Suprapubic skin (tissue), 4 donors: ENCODE measurements around the gene DUSP1. TPM values are rescaled to one million over a fixed set of nuclear protein-coding genes. Genes with fewer than 3 reads are reported as not detected.
A peak's percentile ranks its signal among the peaks of the same experiment; 100 is the strongest.
"Not testable (repeated sequence)": the region's sequence is repeated elsewhere in the genome, so short reads cannot be mapped to it uniquely, and the experiment has no call there.

Source experiments
- DNase-seq, 2 donors: peaks; one replicate each; pipeline ENCODE4 v3.0.0-alpha.2; 2019; ENCODE audit warnings: low spot score in 2 of 2
- H3K27ac ChIP-seq: fragments of 200-600 bp; sonication (generic); one replicate; pipeline ENCODE4 v1.5.1; 2019
- H3K27me3 ChIP-seq: fragments of 200-600 bp; sonication (generic); one replicate; pipeline ENCODE4 v1.5.1; 2019
- H3K36me3 ChIP-seq: fragments of 200-600 bp; sonication (generic); one replicate; pipeline ENCODE4 v1.5.1; 2019
- H3K4me1 ChIP-seq: fragments of 200-600 bp; sonication (generic); one replicate; pipeline ENCODE4 v1.5.1; 2019
- H3K4me3 ChIP-seq: fragments of 200-600 bp; sonication (generic); one replicate; pipeline ENCODE4 v1.5.1; 2019; ENCODE audit warnings: mild to moderate bottlenecking
- H3K9me3 ChIP-seq: fragments of 200-600 bp; sonication (generic); one replicate; pipeline ENCODE4 v1.5.1; 2019
- EP300 ChIP-seq: sonication (generic); formaldehyde crosslinking; IDR thresholded peaks from one replicate; pipeline ENCODE4 v1.6.1; 2017; ENCODE audit warnings: antibody characterized with exemption
- POLR2A ChIP-seq, 2 donors: fragments of 450-650 bp; IDR thresholded peaks; one replicate each; pipeline ENCODE4 v1.6.1; 2017; ENCODE audit warnings: antibody characterized with exemption in 2 of 2, mild to moderate bottlenecking in 2 of 2, moderate library complexity in 2 of 2
- POLR2AphosphoS5 ChIP-seq, 3 donors: sonication (generic); formaldehyde crosslinking; IDR thresholded peaks; one replicate each; pipeline ENCODE4 v1.6.1; 2017; ENCODE audit warnings: antibody characterized with exemption in 3 of 3
- WGBS: methylation state at CpG from one replicate; pipeline ENCODE4 v1.1.5; 2018; 5-methylcytosine and 5-hydroxymethylcytosine counted together
- total RNA-seq, 4 donors: library from RNA; depleted of rRNA; stranded (reverse); fragments of >200 nt; gene quantifications; one replicate each; pipeline ENCODE4 v1.1.0, GENCODE V29; 2016
- TF ChIP-seq, protein P1 (sequence below), 2 donors: fragments of 200-600 bp in 1 of 2; fragments of 450-650 bp in 1 of 2; sonication (generic) in 1 of 2; IDR thresholded peaks; one replicate each; pipeline ENCODE4 v1.5.1; 2016 to 2019; ENCODE audit warnings: antibody characterized with exemption in 2 of 2, mild to moderate bottlenecking in 1 of 2, moderate library complexity in 1 of 2

DUSP1 gene
- total RNA-seq, 4 donors from 2014 or later = 1,246 to 2,948 (median 1,762) TPM

- peaks cover 8% of the 10 kb centered on the region for H3K4me1 ChIP-seq
- 46% methylated on average over 5 of the region's 5 CpGs for WGBS
- no peaks in the 10 kb centered on the region for H3K9me3 ChIP-seq
- no peaks in the 10 kb centered on the region for H3K27me3 ChIP-seq
- H3K4me3 ChIP-seq = no peak overlapping the region
- TF ChIP-seq POLR2AphosphoS5 (IDR thresholded peaks at IDR 0.05) = no peak
- TF ChIP-seq, protein P1, sequence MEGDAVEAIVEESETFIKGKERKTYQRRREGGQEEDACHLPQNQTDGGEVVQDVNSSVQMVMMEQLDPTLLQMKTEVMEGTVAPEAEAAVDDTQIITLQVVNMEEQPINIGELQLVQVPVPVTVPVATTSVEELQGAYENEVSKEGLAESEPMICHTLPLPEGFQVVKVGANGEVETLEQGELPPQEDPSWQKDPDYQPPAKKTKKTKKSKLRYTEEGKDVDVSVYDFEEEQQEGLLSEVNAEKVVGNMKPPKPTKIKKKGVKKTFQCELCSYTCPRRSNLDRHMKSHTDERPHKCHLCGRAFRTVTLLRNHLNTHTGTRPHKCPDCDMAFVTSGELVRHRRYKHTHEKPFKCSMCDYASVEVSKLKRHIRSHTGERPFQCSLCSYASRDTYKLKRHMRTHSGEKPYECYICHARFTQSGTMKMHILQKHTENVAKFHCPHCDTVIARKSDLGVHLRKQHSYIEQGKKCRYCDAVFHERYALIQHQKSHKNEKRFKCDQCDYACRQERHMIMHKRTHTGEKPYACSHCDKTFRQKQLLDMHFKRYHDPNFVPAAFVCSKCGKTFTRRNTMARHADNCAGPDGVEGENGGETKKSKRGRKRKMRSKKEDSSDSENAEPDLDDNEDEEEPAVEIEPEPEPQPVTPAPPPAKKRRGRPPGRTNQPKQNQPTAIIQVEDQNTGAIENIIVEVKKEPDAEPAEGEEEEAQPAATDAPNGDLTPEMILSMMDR (IDR thresholded peaks at IDR 0.05) = no peak
- TF ChIP-seq POLR2A (IDR thresholded peaks at IDR 0.05) = no peak
- no peak for TF ChIP-seq EP300
- H3K36me3 ChIP-seq = no peaks in the 10 kb centered on the region
- DNase-seq = no peak
- H3K27ac ChIP-seq = no peak overlapping the region
Observed at GRCh38 chr5:172816925-172817562, 46.0 kb upstream of the DUSP1 start.

DNA sequence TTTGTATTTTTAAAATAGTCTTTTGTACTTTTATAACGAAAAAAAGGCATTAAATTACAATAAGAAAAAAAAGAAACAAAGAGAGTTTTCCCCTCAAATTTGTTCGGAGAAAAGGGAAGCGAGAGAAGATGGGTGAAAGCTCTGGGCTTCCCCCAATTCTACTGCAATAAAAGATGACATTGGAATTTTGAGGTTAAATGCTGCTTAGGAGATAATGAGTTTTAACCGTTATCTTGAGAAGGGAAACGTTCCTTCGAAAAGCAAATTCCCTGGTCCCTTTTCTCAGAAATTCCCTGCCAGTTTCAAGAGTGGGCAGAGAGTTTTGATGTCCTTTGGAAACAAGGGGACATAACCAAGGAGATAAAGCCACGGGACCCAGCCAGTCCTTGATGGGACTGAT, 44.6 kb upstream of the DUSP1 start:
- no peak for DNase-seq
- H3K9me3 ChIP-seq = no peaks in the 10 kb centered on the region
- H3K27me3 ChIP-seq = no peaks in the 10 kb centered on the region
- no peak overlapping the region for H3K4me3 ChIP-seq
- H3K4me1 ChIP-seq = peaks cover 8% of the 10 kb centered on the region
- 79% methylated on average over 7 of the region's 7 CpGs for WGBS
- no peaks in the 10 kb centered on the region for H3K36me3 ChIP-seq
- no peak overlapping the region for H3K27ac ChIP-seq
- TF ChIP-seq, protein P1 (IDR thresholded peaks at IDR 0.05) = no peak
- no peak for TF ChIP-seq POLR2AphosphoS5 (IDR thresholded peaks at IDR 0.05)

GRCh38 chr5:172810996-172811395, 40.0 kb upstream of the DUSP1 start:
- not testable (repeated sequence) for H3K27ac ChIP-seq, H3K4me3 ChIP-seq, H3K9me3 ChIP-seq, H3K4me1 ChIP-seq, DNase-seq, H3K27me3 ChIP-seq, H3K36me3 ChIP-seq
- 92% methylated on average over 4 of the region's 4 CpGs for WGBS

- H3K27ac ChIP-seq = no peak overlapping the region
- H3K36me3 ChIP-seq = no peaks in the 10 kb centered on the region
- TF ChIP-seq, protein P1 (IDR thresholded peaks at IDR 0.05) = no peak
- TF ChIP-seq POLR2A (IDR thresholded peaks at IDR 0.05) (no peak), EP300 (no peak), POLR2AphosphoS5 (IDR thresholded peaks at IDR 0.05) (no peak)
- no peaks in the 10 kb centered on the region for H3K27me3 ChIP-seq
- no peaks in the 10 kb centered on the region for H3K9me3 ChIP-seq
- no peak overlapping the region for H3K4me3 ChIP-seq
- H3K4me1 ChIP-seq = peaks cover 3% of the 10 kb centered on the region
- DNase-seq = no peak
- 99% methylated on average over 2 of the region's 2 CpGs for WGBS
Observed at GRCh38 chr5:172809774-172810173, 38.8 kb upstream of the DUSP1 start.

DNA sequence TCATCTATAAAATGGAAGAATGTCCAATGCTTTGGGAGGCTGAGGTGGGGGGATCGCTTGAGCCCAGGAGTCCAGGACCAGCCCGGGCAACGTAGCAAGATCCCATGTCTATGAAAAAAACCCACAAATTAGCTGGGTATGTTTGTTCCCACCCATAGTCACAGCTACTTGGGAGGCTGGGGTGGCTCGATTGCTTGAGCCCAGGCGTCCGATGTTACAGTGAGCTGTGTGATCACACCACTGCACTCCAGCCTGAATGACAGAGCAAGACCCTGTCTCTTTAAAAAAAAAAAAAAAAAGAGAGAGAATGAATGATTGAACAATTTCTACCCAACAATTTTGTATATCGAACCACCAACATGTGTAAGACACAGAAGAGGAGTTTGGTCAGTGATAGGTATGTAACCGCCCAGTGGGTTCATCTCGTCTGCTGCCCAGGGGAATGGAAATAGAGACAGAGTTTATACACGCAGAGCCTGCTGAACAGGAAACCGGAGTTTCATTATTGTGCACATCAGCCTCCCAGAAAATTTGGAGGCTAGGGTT, 36.8 kb upstream of the DUSP1 start:
- Histone ChIP-seq H3K4me3 (peak overlapping the region; percentile 32), H3K36me3 (no peaks in the 10 kb centered on the region), H3K9me3 (no peaks in the 10 kb centered on the region), H3K27ac (peak overlapping the region; percentile 32), H3K4me1 (peaks cover 3% of the 10 kb centered on the region), H3K27me3 (no peaks in the 10 kb centered on the region)
- no peak for TF ChIP-seq POLR2AphosphoS5 (IDR thresholded peaks at IDR 0.05)
- TF ChIP-seq EP300 = no peak
- TF ChIP-seq, protein P1 (IDR thresholded peaks at IDR 0.05) = no peak
- TF ChIP-seq POLR2A (IDR thresholded peaks at IDR 0.05) = no peak
- 87% methylated on average over 11 of the region's 11 CpGs for WGBS
- no peak for DNase-seq
